H1 (cell line): ENCODE measurements around the gene SPSB1.

Experiments used
- EP300 ChIP-seq, 2 experiments: IDR thresholded peaks; 1 replicate in 1 of 2; 2 replicates in 1 of 2; pipeline ENCODE4 v1.6.1; 2011 to 2012; ENCODE audit warnings: low read depth in 2 of 2, low read length in 2 of 2, mild to moderate bottlenecking in 2 of 2, borderline replicate concordance in 1 of 2, inconsistent platforms in 1 of 2, moderate library complexity in 1 of 2
- EZH2 ChIP-seq: fragments of 200-600 bp; sonication (generic); IDR thresholded peaks from 2 replicates; pipeline ENCODE4 v1.7.1; 2012; ENCODE audit warnings: low read depth, mild to moderate bottlenecking, moderate library complexity, low read length, inconsistent platforms; ENCODE audit not compliant: severe bottlenecking
- GABPA ChIP-seq: IDR thresholded peaks from 2 replicates; pipeline ENCODE4 v1.6.1; 2011; ENCODE audit warnings: mild to moderate bottlenecking, low read length, moderate library complexity, borderline replicate concordance; ENCODE audit not compliant: insufficient read depth
- JUN ChIP-seq: IDR thresholded peaks from 2 replicates; pipeline ENCODE4 v1.6.1; 2011; ENCODE audit warnings: low read depth, mild to moderate bottlenecking, improper control_type of control experiment, low read length
- KDM1A ChIP-seq: fragments of 200-600, 300-600 bp; sonication (generic); IDR thresholded peaks from 2 replicates; pipeline ENCODE4 v1.7.1; 2016; ENCODE audit warnings: mild to moderate bottlenecking, low read length, borderline replicate concordance
- POLR2A ChIP-seq, 2 experiments: IDR thresholded peaks; 1 replicate in 1 of 2; 2 replicates in 1 of 2; pipeline ENCODE4 v1.6.1; 2011; ENCODE audit warnings: low read depth in 2 of 2, low read length in 2 of 2, mild to moderate bottlenecking in 2 of 2; ENCODE audit errors: control extremely low read depth in 1 of 2
- POLR2AphosphoS5 ChIP-seq: IDR thresholded peaks from 2 replicates; pipeline ENCODE4 v1.6.1; 2011; ENCODE audit warnings: low read depth, low read length
- SRF ChIP-seq: IDR thresholded peaks from 2 replicates; pipeline ENCODE4 v1.6.1; 2011; ENCODE audit warnings: mild to moderate bottlenecking, low read depth, low read length, moderate library complexity
- TAF1 ChIP-seq: IDR thresholded peaks from 2 replicates; pipeline ENCODE4 v1.6.1; 2011; ENCODE audit warnings: mild to moderate bottlenecking, low read depth, low read length
- TAF7 ChIP-seq: optimal IDR thresholded peaks from 2 replicates; pipeline ENCODE3; 2011; ENCODE audit warnings: low read depth, mild to moderate bottlenecking, inconsistent platforms, low read length, moderate library complexity, borderline replicate concordance
- TEAD4 ChIP-seq: IDR thresholded peaks from 2 replicates; pipeline ENCODE4 v1.6.1; 2012; ENCODE audit warnings: low read depth, low read length, inconsistent platforms, mixed read lengths
- TF ChIP-seq, protein P1 (sequence below), 3 experiments: IDR thresholded peaks; 1 replicate in 2 of 3; 2 replicates in 1 of 3; pipeline versions ENCODE4 v1.5.1 to v1.6.1; 2011; ENCODE audit warnings: low read length in 3 of 3, mild to moderate bottlenecking in 3 of 3, inconsistent platforms in 2 of 3, low read depth in 1 of 3, moderate library complexity in 1 of 3; ENCODE audit not compliant: insufficient read depth in 1 of 3; ENCODE audit errors: control extremely low read depth in 1 of 3

DNA sequence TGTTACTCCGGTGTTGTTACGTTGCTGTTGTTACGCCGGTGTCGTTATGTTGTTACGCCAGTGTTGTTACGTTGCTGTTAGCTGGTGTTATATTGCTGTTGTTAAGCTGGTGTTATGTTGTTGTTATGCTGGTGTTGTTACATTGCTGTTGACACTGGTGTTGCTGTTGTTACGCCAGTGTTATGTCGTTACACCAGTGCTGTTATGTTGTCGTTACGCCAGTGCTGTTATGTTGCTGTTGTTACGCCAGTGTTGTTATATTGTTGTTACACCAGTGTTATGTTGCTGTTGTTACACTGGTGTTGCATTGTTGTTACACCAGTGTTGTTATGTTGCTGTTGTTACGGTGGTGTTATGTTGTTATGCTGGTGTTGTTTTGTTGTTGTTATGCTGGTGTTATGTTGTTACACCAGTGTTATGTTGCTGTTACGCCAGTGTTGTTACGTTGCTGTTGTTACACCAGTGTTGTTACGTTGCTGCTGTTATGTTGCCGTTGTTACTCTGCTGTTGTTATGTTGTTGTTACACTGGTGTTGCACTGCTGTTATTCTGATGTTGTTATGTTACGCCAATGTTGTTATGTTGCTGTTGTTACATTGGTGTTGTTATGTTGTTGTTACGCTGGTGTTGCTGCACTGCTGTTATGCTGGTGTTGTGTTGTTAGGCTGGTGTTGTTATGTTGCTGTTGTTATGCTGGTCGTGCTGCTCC, 32.5 kb upstream of the SPSB1 start:
- peak in 1 of 2 experiments; percentile 63; a peak in 1 of 3 replicates for TF ChIP-seq EP300 (IDR thresholded peaks at IDR 0.05; ENCODE audit: borderline replicate concordance in 1 of 2, low read depth in 2 of 2, low read length in 2 of 2)
- TF ChIP-seq, protein P1, sequence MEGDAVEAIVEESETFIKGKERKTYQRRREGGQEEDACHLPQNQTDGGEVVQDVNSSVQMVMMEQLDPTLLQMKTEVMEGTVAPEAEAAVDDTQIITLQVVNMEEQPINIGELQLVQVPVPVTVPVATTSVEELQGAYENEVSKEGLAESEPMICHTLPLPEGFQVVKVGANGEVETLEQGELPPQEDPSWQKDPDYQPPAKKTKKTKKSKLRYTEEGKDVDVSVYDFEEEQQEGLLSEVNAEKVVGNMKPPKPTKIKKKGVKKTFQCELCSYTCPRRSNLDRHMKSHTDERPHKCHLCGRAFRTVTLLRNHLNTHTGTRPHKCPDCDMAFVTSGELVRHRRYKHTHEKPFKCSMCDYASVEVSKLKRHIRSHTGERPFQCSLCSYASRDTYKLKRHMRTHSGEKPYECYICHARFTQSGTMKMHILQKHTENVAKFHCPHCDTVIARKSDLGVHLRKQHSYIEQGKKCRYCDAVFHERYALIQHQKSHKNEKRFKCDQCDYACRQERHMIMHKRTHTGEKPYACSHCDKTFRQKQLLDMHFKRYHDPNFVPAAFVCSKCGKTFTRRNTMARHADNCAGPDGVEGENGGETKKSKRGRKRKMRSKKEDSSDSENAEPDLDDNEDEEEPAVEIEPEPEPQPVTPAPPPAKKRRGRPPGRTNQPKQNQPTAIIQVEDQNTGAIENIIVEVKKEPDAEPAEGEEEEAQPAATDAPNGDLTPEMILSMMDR (IDR thresholded peaks at IDR 0.05; ENCODE audit: control extremely low read depth in 1 of 3, insufficient read depth in 1 of 3, low read depth in 1 of 3, low read length in 3 of 3), result no peak
- TF ChIP-seq TAF1, result no peak
- no peak for TF ChIP-seq TEAD4
- no peak for TF ChIP-seq GABPA
- TF ChIP-seq EZH2, result no peak
- no peak for TF ChIP-seq TAF7
- TF ChIP-seq JUN, result no peak
- TF ChIP-seq POLR2AphosphoS5, result no peak
- no peak for TF ChIP-seq SRF
- no peak for TF ChIP-seq POLR2A (IDR thresholded peaks at IDR 0.05; ENCODE audit: control extremely low read depth in 1 of 2, low read depth in 2 of 2, low read length in 2 of 2)
- no peak for TF ChIP-seq KDM1A
